ENCODE data around the gene FASTKD1. TPM values are rescaled to one million over a fixed set of nuclear protein-coding genes. Genes with fewer than 3 reads are reported as not detected.

FASTKD1 gene
- polyA plus RNA-seq, 1 of the 3 experiments (the other 2 are of a cell fraction) = 8.7 TPM

DNA sequence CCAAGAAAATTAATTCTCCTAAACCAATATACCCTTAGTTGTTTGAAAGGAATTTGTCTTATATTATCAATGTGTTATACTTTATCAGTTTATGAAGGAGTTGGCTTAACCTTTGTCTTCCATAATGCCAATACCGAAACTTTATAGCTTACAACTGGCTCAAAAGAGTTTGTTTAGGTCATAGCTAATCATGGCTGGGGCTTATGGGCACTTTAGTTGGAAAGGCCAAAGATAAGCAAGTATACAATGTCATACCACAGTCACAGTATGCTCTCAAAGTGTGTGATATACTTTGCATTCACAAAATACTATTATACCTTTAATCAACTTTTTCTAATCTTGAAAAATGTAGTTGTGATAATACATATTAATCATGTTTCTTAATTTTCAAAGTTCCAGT lies 61.8 kb downstream of the FASTKD1 start:
- Histone ChIP-seq H2AFZ (ENCODE audit: low read depth) (no peak overlapping the region), H3K9ac (no peak overlapping the region), H3K36me3 (replicated peaks in 1 of 2; ENCODE audit: control insufficient read depth in 1 of 2, insufficient read depth in 2 of 2, low read length in 1 of 2) (no peaks in the 10 kb centered on the region), H3K9me3 (no peaks in the 10 kb centered on the region), H3K27me3 (ENCODE audit: insufficient read depth) (no peaks in the 10 kb centered on the region), H3K9me2 (no peaks in the 10 kb centered on the region), H3K4me3 (ENCODE audit: low read depth in 2 of 2, low read length in 1 of 2) (no peak overlapping the region), H3K79me2 (ENCODE audit: insufficient read depth) (no peaks in the 10 kb centered on the region), H3K4me1 (ENCODE audit: control insufficient read depth in 1 of 2, insufficient read depth in 2 of 2, low read depth in 1 of 2, low read length in 1 of 2) (0 out of 4 replicates have a peak, but pooled peaks cover 0 to 9% of the 10 kb centered on the region in 2 experiments), H3K4me2 (no peak overlapping the region), H4K20me1 (ENCODE audit: insufficient read depth) (no peaks in the 10 kb centered on the region), H3K27ac (ENCODE audit: low read depth in 2 of 2, low read length in 1 of 2) (no peak overlapping the region), H3F3A (replicated peaks; ENCODE audit: insufficient read depth) (peaks cover 17% of the 10 kb centered on the region)
- 93% methylated on average over 1 of the region's 1 CpG for WGBS (ENCODE audit: low lambda C conversion rate)
- TF ChIP-seq NFIC (IDR thresholded peaks at IDR 0.05; ENCODE audit: borderline replicate concordance) = no peak
- TF ChIP-seq NRF1 (IDR thresholded peaks at IDR 0.05; ENCODE audit: low read depth, low read length) = no peak
- no peak for TF ChIP-seq SMC3 (IDR thresholded peaks at IDR 0.05; ENCODE audit: low read depth, low read length)
- TF ChIP-seq FOXM1 (IDR thresholded peaks at IDR 0.05; ENCODE audit: low read depth) = no peak
- no peak for TF ChIP-seq FOXJ3 (CRISPR knock-in tag; IDR thresholded peaks at IDR 0.05)
- no peak for TF ChIP-seq CTCF (IDR thresholded peaks at IDR 0.05)
- no peak for TF ChIP-seq TEAD4 (IDR thresholded peaks at IDR 0.05; ENCODE audit: borderline replicate concordance, insufficient read depth)
- TF ChIP-seq, protein P1, sequence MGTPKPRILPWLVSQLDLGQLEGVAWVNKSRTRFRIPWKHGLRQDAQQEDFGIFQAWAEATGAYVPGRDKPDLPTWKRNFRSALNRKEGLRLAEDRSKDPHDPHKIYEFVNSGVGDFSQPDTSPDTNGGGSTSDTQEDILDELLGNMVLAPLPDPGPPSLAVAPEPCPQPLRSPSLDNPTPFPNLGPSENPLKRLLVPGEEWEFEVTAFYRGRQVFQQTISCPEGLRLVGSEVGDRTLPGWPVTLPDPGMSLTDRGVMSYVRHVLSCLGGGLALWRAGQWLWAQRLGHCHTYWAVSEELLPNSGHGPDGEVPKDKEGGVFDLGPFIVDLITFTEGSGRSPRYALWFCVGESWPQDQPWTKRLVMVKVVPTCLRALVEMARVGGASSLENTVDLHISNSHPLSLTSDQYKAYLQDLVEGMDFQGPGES (IDR thresholded peaks at IDR 0.05; ENCODE audit: low read depth, low read length) = no peak
- TF ChIP-seq, protein P2, sequence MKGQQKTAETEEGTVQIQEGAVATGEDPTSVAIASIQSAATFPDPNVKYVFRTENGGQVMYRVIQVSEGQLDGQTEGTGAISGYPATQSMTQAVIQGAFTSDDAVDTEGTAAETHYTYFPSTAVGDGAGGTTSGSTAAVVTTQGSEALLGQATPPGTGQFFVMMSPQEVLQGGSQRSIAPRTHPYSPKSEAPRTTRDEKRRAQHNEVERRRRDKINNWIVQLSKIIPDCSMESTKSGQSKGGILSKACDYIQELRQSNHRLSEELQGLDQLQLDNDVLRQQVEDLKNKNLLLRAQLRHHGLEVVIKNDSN (IDR thresholded peaks at IDR 0.05; ENCODE audit: borderline replicate concordance, low read depth) = no peak
- no peak for TF ChIP-seq MEF2A (IDR thresholded peaks at IDR 0.05; ENCODE audit: borderline replicate concordance, low read depth)
- TF ChIP-seq REST (IDR thresholded peaks at IDR 0.05; ENCODE audit: low read depth, low read length) = no peak
- TF ChIP-seq, protein P3, sequence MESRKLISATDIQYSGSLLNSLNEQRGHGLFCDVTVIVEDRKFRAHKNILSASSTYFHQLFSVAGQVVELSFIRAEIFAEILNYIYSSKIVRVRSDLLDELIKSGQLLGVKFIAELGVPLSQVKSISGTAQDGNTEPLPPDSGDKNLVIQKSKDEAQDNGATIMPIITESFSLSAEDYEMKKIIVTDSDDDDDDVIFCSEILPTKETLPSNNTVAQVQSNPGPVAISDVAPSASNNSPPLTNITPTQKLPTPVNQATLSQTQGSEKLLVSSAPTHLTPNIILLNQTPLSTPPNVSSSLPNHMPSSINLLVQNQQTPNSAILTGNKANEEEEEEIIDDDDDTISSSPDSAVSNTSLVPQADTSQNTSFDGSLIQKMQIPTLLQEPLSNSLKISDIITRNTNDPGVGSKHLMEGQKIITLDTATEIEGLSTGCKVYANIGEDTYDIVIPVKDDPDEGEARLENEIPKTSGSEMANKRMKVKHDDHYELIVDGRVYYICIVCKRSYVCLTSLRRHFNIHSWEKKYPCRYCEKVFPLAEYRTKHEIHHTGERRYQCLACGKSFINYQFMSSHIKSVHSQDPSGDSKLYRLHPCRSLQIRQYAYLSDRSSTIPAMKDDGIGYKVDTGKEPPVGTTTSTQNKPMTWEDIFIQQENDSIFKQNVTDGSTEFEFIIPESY (IDR thresholded peaks at IDR 0.05; ENCODE audit: borderline replicate concordance, low read depth) = no peak
- TF ChIP-seq EP300 (IDR thresholded peaks at IDR 0.05; ENCODE audit: borderline replicate concordance in 1 of 2, low read depth in 1 of 2, low read length in 1 of 2) = no peak
- TF ChIP-seq, protein P4, sequence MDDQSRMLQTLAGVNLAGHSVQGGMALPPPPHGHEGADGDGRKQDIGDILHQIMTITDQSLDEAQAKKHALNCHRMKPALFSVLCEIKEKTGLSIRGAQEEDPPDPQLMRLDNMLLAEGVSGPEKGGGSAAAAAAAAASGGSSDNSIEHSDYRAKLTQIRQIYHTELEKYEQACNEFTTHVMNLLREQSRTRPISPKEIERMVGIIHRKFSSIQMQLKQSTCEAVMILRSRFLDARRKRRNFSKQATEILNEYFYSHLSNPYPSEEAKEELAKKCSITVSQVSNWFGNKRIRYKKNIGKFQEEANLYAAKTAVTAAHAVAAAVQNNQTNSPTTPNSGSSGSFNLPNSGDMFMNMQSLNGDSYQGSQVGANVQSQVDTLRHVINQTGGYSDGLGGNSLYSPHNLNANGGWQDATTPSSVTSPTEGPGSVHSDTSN (IDR thresholded peaks at IDR 0.05) = no peak
- no peak for TF ChIP-seq FOSL2 (IDR thresholded peaks at IDR 0.05; ENCODE audit: borderline replicate concordance, low read depth)
- no peak for TF ChIP-seq MXI1 (IDR thresholded peaks at IDR 0.05; ENCODE audit: low read depth, low read length)
- no peak for TF ChIP-seq RXRA (IDR thresholded peaks at IDR 0.05; ENCODE audit: borderline replicate concordance, low read depth)
- TF ChIP-seq JUND (IDR thresholded peaks at IDR 0.05) = no peak
- TF ChIP-seq YY1 (IDR thresholded peaks at IDR 0.05; ENCODE audit: low read depth) = no peak
- POLR2A ChIA-PET = no interaction called here
- DNase-seq = no peak
- CTCF ChIA-PET = interaction anchor here (0.6 kb wide), 1 partner anchor 59 kb away, joined by 3 read pairs; no protein-coding TSS in a partner anchor

All from SK-N-SH (cell line).